ENCODE measurements around the gene ALX1.
"Not testable (repeated sequence)": the region's sequence is repeated elsewhere in the genome, so short reads cannot be mapped to it uniquely, and the experiment has no call there.

ALX1 gene

DNA sequence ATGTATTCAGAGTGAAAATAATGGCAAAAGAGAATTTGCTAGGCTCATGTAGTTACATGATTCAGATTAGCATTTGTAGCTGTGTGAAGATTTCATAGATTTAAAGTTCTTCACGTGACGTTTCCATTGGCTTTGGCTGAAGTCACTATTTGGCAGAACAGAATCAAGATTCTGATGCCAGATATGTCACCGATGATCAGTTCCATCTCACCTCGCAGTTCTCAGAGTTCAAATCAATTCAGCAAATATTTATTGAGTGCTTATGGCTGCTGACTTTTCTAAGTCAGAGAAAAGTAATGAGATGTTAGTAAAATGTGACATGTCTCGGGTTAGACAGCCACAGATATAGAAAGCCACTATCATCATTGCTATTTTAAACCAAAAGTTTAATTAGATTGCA, 28.4 kb downstream of the ALX1 start:
- no peak for DNase-seq

DNA sequence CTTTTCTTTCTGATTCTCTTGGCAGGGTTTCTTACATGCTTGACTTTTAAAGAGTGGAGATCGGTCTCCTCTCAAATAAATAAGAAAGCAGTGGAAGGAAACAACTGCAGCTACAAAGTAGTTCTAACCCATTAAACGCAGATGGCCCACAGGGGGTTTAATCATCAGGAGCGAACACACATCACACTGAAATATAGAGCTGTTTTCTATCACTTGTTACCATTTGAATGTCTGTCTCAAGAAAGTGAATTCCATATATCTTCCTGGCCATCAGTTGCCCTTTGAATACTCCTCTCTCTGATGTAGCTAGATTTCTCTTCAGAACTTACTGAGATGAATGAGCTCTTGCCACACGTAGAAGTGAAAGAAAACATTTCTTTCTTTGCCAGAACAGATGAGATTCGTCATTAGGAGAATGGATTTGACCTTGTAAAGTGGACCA, 29.1 kb downstream of the ALX1 start:
- DNase-seq: no peak

DNA sequence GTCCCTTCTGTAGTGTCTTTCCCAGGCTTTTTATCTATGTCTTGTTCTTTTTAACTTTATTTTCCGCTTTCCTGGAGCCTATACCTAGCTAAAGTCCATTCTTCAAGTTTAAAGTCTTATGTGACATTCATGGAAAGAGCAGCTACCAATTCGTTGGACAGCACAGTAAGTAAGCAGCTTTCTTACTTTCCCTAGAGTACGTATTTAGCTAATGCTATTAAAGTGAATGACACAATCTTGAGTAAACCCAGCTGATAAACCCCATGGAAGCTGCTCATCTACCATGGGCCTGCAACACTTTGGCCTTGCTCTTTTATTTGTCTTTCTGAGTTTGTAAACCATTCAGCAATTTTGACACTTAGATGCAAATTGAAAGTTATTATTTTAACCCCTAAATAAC, 30.0 kb downstream of the ALX1 start:
- DNase-seq: no peak

DNA sequence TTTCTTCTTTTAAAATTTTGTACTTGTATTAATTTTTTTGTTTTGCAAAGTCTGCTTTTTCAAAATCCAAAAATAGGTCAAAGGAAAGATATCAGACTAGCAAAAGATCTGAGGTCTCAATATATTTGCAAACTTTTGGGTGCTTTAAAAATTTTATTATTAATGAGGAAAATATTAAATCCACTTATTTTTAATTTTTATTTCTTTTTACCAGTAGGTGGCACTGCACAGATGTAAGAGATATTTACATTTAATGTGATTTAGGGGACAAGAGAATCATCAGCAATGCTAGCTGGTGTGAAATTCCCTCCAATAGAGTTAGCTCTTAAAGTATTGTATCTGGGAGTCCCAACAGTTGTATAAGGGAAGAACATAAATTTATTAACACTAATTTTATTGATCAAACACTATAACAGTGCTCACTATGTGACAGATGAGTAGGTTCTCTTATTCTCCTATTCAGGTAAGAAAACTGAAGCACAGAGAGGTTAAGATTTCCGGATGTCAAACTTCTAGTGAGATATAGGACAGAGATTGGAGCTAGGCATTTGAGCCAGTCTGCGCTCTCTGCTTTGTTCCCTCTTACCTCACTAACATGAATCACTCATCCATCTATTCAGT, 30.5 kb downstream of the ALX1 start:
- no peak for DNase-seq

DNA sequence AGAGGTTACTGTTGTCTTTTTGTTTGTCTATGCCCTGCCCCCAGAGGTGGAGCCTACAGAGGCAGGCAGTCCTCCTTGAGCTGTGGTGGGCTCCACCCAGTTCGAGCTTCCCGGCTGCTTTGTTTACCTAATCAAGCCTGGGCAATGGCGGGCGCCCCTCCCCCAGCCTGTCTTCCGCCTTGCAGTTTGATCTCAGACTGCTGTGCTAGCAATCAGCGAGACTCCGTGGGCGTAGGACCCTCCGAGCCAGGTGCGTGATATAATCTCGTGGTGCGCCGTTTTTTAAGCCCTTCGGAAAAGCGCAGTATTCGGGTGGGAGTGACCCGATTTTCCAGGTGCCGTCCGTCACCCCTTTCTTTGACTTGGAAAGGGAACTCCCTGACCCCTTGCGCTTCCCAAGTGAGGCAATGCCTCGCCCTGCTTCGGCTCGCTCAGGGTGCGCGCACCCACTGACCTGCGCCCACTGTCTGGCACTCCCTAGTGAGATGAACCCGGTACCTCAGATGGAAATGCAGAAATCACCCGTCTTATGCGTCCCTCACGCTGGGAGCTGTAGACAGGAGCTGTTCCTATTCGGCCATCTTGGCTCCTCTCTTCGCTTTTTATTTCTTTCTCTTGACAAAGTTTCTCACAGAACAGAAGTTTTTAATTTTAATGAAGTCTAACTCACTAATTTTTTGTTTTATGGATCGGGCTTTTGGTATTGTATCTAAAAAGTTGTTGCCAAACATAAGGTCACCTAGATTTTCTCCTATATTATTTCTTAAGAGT, 38.0 kb downstream of the ALX1 start:
- DNase-seq: not testable (repeated sequence)

DNA sequence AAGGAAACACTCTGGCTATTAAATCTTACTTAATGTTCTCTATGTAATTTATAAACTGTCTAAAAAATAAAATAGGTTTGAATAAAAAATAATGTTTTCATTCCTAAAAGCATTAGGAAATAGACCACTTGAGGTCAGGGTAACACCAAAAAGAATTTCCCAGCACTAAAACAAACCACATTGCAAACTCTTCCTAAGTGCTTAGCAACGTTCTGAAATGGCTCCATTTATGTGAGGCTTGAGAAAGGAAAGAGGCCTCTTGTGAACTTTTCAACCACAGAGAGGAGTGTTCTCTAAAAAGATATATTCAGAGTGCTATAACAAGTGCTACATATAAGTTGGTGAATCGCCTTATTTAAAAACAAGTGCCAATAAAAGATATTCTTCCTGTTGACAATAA, 42.7 kb downstream of the ALX1 start:
- no peak for DNase-seq

DNA sequence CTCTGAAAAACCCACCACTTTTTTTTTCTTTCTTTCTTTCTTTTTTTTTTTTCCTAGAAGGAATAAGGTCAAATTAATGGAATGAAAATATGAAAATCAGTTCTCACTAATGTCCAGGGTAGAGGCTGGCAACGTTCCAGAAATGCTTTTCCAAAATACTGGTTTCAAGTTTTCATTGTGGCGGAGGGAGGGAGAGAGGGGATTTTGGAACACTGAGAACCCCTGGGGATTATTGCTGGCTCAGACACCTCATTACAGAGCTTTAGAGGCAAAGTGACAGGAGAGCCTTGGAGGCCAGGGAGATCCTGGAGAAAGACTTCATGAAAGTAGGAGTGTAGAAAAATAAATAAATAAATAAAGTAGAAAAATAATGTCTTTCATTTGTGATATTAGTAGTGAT, 45.4 kb downstream of the ALX1 start:
- no peak for DNase-seq

DNA sequence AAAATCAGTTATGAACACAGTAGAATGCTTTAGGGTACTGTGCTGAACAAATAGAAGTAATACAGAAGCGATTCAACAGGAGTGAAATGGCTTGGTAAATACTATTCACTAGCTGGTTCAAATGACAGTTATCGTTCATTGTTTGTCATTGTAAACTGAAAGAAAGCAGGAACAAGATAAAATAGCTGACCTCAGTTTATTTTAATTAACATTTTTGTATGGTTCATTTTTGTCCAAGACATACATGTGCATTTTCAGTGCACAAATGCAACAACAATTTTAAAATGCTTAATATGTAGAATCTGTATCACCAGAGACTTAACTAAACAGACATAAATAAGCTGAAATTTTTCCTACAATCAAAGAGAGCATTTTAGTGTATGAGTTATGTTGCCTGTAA, 49.9 kb downstream of the ALX1 start:
- no peak for DNase-seq

DNA sequence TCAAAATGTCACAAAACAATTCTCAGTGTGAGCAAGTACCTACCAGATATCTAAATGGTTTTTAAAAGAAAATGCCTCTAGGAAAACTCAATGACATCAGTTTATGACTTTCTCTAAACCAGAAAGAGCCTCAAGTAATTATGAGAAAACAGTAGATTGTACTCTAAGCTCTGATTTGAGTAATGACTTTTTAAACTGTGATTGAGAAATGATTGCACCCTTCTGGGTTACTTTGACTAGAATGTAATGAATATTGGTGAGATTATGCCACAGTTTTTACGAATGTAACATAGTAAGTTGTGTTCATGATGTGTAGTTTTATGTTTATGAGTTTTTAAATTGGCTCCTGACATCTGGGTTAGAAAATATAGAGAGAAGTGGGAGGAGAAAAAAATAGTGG, 68.8 kb downstream of the ALX1 start:
- no peak for DNase-seq

DNA sequence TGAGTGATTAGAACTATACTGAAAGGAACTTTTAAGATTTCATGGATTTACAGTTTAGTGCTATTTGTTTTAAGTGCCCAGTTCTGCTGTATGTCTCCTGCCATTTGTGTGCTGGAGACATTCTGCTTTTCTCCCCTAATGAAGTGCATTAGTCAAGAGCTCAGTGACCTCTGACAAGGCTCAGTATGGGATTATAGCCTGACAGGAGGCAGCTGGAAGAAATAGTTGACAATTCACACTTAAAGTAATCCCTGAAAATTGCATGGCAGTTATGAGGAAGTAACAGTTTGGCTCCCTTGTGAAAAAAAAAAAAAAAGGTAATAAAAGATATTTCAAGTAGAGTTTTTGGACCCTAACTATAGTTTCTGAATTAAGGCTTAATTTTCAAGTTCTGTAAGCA, 70.3 kb downstream of the ALX1 start:
- no peak for DNase-seq

Data from NCI-H1417 treated with DMSO at 0.1 percent for 48 hours (cell line).